LNCAP (cell line): ENCODE measurements around the gene PTPRN2.

Source experiments
- TF ChIP-seq, protein P1 (sequence below): fragments of 450-650 bp; IDR thresholded peaks from 2 replicates; pipeline ENCODE4 v1.5.1; 2017; ENCODE audit warnings: mild to moderate bottlenecking

Gene PTPRN2

DNA sequence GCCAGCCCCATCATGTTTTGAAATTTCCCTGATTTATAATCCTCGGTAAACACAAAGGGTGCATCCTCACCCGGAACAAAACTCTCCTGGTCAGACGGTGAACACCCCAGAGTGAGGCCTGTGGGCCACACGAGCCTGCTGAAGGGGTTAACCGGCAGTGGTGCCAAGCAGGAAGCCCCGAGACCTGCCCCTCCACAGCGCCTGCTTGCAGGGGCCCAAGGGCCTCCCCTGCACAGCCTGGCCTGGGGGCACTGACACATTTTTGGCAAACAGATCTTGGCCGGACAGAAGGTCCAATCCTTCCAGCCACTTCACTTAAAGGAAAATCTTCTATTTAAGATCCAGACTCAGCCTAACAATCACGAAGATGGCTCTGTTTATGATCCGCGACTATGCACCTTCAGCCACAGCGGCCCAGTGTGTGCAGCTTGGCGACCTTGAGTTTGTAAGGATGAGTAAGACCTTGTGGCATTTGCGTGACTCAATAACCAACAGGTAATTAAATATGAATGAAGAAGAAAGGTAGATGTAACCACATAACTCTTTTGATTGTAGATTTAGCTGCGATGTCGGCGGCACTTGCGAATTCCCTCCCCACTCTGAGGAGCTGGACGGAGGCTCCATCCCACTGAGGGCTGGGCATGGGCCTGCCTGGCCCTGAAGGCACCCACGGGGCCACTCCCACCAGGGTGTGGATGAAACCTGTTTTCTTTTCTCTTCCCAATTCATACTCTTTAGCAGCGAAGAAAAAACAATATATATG lies 922.6 kb downstream of the PTPRN2 start:
- TF ChIP-seq, protein P1, sequence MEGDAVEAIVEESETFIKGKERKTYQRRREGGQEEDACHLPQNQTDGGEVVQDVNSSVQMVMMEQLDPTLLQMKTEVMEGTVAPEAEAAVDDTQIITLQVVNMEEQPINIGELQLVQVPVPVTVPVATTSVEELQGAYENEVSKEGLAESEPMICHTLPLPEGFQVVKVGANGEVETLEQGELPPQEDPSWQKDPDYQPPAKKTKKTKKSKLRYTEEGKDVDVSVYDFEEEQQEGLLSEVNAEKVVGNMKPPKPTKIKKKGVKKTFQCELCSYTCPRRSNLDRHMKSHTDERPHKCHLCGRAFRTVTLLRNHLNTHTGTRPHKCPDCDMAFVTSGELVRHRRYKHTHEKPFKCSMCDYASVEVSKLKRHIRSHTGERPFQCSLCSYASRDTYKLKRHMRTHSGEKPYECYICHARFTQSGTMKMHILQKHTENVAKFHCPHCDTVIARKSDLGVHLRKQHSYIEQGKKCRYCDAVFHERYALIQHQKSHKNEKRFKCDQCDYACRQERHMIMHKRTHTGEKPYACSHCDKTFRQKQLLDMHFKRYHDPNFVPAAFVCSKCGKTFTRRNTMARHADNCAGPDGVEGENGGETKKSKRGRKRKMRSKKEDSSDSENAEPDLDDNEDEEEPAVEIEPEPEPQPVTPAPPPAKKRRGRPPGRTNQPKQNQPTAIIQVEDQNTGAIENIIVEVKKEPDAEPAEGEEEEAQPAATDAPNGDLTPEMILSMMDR = no peak

- TF ChIP-seq, protein P1 = no peak
Observed at GRCh38 chr7:157664034-157664433, 923.6 kb downstream of the PTPRN2 start.

- TF ChIP-seq, protein P1 = no peak
Observed at GRCh38 chr7:157662981-157663716, 924.5 kb downstream of the PTPRN2 start.

DNA sequence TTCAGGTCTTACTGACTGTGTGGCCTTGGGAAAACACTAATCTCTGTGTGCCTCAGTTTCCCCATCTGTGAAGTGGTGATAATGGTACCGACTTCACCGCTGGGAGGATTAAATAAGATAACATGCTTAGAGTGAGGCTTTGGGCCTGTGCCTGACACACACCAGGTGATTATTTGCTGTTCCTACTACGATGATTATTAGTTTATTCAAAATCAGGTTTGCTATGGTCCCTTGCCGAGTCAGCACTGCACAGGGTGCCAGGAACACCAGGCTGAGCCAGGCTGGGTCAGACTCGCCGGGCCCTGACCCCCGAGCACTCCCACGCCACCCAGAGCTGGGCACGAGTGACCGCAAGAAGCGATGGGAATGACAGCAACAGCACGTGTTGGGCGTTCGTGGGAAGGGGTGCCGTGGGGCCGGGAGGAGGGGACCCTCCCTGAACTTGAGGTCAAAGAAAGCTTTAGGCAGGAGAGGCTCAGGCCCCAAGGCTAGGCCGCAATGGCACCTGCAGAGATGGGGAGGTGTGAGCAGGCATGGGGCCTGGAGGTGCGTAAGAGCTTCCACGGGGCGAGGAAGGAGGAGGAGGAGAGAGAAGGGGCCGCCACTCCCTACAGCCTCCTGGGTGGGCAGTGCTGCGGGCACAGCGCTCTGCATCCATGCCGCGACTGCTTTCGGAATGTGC lies 925.4 kb downstream of the PTPRN2 start:
- TF ChIP-seq, protein P1 = no peak

DNA sequence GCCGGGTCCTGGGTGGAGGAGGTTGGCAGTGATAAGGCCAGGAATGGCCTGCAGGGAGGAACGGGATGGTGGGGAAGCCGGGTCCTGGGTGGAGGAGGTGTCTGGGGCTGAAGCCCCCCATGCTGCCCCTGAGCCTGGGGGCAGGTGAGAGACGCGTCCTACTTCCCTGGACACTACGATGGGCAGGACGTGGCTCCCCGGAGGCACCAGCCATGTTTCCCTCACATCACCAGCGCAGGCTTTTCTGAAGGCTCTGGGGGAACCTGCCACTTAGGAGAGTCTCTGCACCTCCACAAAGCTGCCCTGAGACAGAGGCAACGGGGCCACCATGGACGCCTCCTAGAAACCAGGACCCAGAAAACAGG lies 926.0 kb downstream of the PTPRN2 start:
- TF ChIP-seq, protein P1 = no peak

- TF ChIP-seq, protein P1 = no peak
Observed at GRCh38 chr7:157660971-157661610, 926.5 kb downstream of the PTPRN2 start.

- TF ChIP-seq, protein P1 = no peak
Observed at GRCh38 chr7:157658851-157659412, 928.7 kb downstream of the PTPRN2 start.
